Stimulated activated CD4-positive, alpha-beta T cell treated with anti-CD3 and anti-CD28 coated beads, Interleukin-1b, Interleukin-23, amount 100 ng/mL, for 24 hours (primary cell): Measurements from ENCODE around the gene KRTAP2-3.
"Not testable (repeated sequence)": the region's sequence is repeated elsewhere in the genome, so short reads cannot be mapped to it uniquely, and the experiment has no call there.

Source experiments
- DNase-seq, 4 experiments: peaks; one replicate each; pipeline ENCODE4 v3.0.0-alpha.2; 2020; ENCODE audit warnings: low read depth in 4 of 4, low spot score in 1 of 4

The KRTAP2-3 gene, protein sequence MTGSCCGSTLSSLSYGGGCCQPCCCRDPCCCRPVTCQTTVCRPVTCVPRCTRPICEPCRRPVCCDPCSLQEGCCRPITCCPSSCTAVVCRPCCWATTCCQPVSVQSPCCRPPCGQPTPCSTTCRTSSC

DNA sequence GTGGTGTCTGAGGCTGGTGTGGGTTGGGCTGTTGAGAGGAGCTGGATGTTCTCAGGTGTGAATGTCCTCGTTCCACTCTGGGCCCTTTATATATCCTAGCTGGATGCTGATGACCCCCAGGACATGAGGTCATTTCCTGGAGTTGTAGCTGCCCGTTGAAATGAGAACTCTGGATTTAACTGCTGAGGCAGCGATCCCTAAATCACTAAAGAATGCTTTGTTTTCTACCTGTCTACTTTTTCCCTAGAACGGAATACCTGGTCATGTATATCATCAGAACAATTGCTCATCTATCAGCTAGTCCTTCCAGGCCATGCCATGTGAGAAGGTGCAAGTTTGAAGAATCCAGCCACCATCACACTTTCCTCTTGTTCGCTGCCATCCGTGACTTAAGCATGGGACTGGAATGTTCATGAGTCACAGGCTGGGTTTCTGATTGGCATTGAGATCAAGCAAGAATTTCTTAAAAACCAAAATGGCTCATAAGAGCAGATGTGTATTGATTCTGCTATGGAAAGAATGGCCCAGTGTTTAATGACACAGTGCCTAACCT, at the start of gene KRTAP2-3:
Gene KRTAP2-3 (minus strand): TSS at position 63 of the 553 bp plus-strand sequence. CDS start 64 bp downstream, outside the sequence.
- DNase-seq: no peak

DNA sequence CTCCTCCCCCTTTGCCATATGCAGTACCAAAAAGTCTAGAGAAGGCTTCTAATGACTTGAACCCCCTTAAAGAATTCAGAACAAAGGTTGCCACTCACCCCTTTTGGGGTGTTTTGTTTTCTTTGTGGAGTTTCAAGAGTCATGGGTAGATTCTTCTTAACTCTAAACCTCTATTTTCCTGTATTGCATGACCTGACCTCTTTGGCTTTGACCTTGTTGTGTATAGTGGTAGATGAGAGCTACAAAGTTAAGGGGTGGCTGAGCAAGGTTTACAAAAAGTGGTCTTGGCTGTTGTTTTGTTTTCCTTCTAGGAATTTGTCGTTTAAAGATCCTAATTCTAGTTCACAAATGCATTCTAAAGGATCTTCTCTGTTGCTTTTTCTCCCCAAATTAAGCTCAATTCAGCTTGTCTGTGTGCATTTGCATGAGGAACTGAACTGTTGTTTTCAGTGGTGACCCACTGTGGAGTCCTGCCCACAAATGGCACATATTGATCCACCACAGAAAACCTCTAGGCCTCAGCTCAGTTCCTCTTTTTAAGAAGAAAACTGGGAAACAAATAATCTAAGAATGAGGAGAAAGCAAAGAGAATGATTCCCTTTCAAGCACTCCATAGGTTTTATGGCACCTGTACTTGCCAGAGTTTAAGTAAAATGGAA, 48.9 kb upstream of the KRTAP2-3 start:
- DNase-seq: not testable (repeated sequence)

DNA sequence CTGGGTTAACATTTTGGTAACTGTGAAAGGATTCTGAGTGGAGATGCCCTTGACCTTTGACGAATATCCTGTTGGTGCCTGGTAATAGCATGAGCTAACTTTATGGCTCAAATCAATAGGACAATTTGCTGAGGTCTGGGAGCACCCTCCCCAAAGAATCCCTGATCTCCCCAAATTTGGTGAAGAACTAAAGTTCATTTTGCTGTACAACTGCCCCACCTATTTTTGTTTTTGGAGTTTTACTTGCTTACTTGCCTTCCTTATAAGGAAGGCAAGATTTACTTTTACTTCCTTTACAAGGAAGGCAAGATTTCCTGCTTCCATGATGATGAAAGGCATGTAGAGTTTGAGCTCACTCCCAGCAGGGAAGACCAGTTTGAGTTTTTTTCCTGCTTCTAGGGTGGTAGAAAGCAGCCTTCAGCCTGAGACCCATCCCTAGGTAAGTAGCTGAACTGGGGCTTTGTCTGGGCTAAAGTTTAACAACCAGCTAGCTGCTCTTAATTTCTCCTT, 48.1 kb upstream of the KRTAP2-3 start:
- no peak for DNase-seq

DNA sequence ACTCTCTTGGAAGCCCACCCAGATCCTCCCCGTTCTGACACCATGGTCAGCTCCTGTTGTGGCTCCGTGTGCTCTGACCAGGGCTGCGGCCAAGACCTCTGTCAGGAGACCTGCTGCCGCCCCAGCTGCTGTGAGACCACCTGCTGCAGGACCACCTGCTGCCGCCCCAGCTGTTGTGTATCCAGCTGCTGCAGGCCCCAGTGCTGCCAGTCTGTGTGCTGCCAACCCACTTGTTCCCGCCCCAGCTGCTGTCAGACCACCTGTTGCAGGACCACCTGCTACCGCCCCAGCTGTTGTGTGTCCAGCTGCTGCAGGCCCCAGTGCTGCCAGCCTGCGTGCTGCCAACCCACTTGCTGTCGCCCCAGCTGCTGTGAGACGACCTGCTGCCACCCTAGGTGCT, 45.4 kb upstream of the KRTAP2-3 start, which contains the start of gene KRTAP4-9:
Gene KRTAP4-9 (plus strand): TSS at position 43 of the 400 bp plus-strand sequence. CDS start 0 bp downstream, at position 43.
- DNase-seq: not testable (repeated sequence)

DNA sequence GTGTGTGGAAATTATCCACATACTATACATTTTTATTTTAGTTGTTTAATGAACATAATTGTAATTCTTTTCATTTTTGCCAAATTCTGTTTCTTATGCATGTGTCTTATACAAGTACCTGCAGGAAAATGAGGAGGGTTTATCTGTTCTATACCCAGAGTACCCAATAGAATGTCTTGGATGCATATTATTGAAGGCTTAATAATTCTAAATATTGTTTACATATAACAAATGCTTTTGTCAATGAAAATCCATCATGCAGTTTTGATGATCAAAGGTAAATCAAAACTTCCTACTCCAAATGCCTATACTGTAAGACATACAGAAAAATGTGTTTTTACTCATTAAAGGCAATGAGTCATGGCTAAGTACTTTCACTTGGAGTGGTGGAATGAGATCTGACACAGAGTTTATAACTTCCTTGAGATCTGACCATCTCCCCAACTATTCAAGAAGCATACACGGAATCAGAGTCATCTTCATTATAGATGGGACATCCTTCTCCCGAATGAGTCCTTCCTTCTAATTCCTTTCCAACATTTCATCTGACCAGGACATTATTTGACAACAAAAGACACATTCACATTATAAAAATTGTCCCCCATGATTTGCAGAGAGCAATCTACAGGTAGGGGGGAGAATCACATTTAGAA, 44.6 kb upstream of the KRTAP2-3 start:
- not testable (repeated sequence) for DNase-seq

DNA sequence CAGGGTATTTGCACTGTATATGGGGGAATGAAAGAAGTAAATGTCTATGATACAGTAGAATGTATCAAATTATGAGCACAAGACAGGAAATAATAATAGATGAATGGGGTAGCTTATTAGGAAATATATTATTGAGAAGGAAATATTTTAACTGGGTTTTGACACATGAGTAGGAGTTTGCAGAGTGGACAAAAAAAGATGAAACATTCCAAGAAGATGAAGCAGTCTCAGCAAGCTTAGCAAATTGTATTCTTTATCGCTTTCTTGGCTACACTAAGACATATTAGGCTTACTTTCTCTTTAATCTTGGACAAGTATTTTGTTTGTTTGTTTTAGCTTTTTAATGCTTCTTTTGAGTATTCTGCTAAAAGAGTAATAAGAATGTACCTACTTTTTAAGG, 44.0 kb upstream of the KRTAP2-3 start:
- DNase-seq: no peak

DNA sequence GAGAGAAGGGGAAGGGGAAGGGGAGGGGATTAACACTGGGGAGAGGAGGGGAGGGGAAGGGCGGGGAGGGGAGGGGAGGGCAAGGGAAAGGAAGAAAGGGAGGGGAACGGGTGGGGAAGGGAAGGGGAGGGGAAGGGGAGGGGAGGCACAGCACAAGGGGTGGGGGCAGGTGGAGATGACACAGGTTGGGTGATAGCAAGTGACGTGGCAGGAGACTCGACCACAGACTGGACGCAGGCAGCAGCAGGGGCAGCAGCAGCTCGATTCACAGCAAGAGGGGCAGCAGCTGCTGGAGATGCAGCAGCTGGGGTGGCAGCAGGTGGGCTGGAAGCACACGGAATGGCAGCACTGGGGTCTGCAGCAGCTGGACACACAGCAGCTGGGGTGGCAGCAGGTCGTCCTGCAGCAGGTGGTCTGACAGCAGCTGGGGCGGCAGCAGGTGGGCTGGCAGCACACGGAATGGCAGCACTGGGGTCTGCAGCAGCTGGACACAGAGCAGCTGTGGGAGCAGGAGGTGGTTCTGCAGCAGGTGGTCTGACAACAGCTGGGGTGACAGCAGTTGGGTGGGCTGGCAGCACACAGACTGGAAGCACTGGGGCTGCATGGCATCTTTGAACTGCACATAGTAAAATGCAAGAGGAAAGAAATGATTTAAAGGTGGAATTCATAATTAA, 41.8 kb upstream of the KRTAP2-3 start, which contains the start of gene KRTAP4-16:
Gene KRTAP4-16 (minus strand): TSS at position 624 of the 674 bp plus-strand sequence. CDS start 0 bp downstream, at position 624.
- DNase-seq: no peak

DNA sequence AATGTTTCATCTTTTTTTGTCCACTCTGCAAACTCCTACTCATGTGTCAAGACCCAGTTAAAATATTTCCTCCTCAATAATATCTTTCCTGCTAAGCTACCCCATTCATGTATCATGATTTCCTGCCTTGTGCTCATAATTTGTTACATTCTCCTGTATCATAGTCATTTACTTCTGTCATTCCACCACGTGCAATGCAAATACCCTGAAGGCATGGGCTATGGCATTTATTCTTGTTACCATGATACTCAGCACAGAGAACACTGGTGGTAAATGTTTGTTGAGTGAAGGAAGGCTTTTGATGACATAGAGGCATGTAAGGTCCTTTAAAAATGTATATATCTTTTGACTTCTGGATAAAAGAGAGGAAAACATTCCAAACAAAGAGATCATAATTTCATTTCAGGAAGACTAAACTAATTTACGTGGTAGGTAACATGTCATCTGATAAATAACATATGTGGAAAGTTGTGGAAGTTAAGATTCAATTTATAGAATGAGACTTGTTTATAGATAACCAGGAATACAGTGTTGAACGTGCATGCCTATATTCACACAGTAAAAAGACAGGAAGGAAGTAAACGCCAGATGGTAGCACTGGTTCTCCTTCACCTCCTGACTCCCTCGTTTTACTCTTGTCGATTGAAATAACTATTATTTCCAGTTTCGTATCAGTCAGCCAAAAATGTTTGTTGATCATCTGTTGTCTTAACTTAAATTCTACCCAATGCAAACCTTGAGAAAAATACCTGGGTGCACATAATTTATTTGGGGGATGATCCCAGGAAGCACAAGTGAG, 40.0 kb upstream of the KRTAP2-3 start:
- DNase-seq: not testable (repeated sequence)

DNA sequence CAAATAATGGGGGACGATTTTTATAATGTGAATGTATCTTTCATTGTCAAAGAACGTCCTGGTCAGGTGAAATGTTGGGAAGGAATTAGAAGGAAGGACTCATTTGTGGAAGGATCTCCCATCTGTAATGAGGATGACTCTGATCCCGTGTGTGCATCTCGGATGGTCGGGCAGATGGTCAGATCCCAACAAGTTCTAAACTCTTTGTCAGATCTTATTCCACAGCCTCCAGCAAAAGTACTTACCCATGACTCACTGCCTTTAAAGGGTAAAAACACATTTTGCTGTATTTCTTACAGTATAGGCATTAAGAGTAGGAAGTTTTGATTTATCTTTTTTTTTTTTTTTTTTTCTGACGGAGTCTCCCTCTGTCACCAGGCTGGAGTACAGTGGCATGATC, 38.6 kb upstream of the KRTAP2-3 start:
- DNase-seq: no peak

DNA sequence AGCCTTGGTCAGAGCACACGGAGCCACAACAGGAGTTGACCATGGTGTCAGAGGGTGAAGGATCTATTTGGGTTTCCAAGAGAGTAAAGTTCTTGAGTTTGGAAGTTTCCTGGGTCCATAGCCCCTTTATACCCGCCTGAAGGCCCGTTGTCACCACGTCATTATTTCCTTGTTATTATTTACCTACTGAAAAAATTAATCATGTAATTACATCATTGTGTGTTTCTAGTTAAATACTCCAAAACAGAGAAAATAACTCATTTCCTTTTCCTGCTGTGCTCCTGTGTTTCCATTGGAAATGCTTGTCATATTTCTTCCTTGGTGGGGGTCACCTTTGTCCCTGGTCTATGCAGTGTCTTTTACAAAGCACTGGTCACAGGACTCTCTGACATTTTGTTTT, 38.1 kb upstream of the KRTAP2-3 start, which contains the start of gene KRTAP4-8:
Gene KRTAP4-8 (minus strand): TSS at position 101 of the 400 bp plus-strand sequence. CDS start 58 bp downstream, at position 43.
- no peak for DNase-seq

DNA sequence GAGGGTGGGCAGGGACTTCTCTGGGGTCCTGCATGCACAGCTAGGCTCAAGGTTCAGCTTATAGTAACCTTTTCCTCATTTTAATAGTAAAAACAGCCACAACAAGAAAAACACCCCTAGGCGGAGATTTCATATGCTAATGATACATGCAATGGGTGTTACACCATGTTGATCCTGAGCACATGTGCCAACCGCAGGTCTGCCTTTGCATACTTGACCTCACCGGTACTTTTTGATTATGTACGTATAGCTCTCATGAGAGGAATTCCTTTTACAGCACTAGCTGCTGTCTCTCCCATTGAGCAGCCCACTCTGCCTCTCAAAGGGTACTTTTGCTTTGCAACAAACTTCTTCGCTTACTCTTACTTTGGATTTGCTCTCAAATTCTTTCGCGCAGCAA, 36.1 kb upstream of the KRTAP2-3 start:
- DNase-seq: no peak

DNA sequence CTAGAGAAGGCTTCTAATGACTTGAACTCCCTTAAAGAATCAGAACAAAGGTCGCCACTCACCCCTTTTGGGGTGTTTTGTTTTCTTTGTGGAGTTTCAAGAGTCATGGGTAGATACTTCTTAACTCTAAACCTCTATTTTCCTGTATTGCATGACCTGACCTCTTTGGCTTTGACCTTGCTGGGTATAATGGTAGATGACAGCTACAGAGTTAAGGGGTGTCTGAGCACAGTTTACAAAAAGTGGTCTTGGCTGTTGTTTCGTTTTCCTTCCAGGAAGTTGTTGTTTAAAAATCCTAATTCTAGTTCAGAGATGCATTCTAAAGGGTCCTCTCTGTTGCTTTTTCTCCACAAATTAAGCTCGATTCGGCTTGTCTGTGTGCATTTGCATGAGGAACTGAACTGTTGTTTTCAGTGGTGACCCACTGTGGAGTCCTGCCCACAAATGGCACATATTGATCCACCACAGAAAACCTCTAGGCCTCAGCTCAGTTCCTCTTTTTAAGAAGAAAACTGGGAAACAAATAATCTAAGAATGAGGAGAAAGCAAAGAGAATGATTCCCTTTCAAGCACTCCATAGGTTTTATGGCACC, 28.9 kb upstream of the KRTAP2-3 start:
- not testable (repeated sequence) for DNase-seq

DNA sequence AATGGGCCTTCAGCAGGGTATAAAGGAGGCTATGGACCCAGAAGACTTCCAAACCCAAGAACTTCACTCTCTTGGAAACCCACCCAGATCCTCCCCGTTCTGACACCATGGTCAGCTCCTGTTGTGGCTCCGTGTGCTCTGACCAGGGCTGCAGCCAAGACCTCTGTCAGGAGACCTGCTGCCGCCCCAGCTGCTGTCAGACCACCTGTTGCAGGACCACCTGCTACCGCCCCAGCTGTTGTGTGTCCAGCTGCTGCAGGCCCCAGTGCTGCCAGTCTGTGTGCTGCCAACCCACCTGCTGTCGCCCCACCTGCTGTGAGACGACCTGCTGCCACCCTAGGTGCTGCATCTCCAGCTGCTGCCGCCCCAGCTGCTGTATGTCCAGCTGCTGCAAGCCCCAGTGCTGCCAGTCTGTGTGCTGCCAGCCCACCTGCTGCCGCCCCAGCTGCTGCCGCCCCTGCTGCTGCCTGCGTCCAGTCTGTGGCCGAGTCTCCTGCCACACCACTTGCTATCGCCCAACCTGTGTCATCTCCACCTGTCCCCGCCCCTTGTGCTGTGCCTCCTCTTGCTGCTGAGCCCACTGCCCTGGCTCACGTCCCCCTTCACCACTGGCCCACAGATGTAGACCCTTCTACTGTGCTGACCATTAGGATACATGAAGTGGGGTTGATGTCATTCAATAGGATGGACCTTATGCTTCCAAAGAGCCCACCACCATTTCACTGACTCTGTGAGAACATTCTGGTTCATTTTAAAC, 24.4 kb upstream of the KRTAP2-3 start, which contains the start of gene KRTAP4-7:
Gene KRTAP4-7 (plus strand): TSS at position 51 of the 757 bp plus-strand sequence. CDS start 57 bp downstream, at position 108.
- DNase-seq: not testable (repeated sequence)

DNA sequence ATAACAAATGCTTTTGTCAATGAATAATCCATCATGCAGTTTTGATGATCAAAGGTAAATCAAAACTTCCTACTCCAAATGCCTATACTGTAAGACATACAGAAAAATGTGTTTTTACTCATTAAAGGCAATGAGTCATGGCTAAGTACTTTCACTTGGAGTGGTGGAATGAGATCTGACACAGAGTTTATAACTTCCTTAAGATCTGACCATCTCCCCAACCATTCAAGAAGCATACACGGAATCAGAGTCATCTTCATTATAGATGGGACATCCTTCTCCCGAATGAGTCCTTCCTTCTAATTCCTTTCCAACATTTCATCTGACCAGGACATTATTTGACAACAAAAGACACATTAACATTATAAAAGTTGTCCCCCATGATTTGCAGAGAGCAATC, 23.5 kb upstream of the KRTAP2-3 start:
- DNase-seq: not testable (repeated sequence)

DNA sequence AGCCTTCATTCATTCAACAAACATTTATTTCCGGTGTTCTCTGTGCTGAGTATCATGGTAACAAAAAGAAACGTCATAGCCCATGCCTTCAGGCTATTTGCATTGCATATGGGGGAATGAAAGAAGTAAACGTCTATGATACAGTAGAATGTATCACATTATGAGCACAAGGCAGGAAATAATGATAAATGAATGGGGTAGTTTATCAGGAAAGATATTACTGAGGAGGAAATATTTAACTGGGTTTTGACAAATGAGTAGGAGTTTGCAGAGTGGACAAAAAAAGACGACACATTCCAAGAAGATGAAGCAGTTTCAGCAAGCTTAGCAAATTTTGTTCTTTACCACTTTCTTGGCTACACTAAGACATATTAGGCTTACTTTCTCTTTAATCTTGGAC, 22.7 kb upstream of the KRTAP2-3 start:
- no peak for DNase-seq

DNA sequence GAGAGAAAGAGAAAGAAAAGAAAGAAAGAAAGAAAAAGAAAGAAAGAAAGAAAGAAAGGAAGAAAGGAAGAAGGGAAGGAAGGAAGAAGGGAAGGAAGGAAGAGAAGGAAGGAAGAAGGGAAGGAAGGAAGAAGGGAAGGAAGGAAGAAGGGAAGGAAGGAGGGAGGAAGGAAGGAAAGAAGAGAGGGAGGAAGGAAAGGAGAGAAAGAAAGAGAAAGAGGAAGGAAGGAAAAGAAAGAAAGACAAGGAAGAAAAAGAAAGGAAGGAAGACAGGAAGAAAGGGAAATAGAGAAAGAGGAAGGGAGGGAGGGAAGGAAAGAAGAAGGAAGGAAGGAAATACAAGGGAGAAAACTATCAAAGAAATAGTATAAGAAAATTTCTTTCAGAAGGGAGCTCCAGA, 16.9 kb upstream of the KRTAP2-3 start:
- DNase-seq: no peak

DNA sequence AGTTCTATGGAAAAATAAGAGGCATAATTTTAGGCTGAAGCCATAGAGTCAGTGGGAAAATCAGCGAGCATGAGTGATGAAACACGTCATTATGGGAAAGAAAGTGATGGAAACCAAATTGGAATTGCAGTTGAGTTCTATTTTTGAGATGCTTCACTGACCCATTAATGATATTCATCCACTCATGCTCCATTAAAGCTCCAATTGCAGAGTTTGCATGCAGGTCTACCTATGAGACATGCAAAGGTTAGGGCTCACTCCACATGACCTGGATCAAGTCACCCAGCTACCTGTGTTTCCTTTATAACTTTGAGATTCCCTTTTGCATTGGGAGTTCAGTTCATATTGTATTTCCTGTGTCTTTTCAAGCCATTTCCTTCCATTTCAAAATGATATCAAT, 13.8 kb upstream of the KRTAP2-3 start:
- DNase-seq: no peak

DNA sequence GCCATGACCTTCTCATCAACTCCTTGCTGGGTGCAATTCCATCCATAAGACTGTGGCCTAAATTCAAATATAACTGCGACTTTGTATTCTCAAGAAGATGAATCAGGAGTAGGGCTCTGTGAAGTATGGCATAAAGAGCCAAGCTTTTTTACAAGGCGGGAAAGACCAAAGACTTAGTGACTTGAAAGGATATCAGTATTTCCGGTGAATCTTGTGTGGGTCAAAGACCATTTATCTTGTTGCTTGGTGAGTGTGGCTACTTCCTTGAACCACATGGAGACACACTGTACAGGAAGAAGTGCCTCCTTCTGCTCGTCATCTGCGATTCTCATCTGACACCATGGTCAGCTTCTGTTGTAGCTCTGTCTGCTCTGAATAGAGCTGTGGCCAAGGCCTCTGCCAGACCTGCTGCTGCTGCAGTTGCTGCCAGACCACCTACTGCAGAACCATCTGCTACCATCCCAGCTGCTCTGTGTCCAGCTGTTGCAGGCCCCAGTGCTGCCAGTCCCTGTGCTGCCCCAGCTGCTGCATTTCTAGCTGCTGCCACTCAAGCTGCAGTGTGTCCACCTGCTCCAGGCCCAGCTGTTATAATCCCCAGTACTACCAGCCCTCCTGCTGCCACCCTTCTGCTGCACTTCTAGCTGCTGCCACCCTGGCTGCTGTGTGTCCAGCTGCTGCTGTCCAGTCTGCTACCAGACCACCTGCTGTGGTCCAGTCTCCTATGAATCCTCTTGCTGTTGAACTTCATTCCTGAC, 11.9 kb upstream of the KRTAP2-3 start:
- DNase-seq: no peak
